ENCODE data around the gene ZNF205.
"Not testable (repeated sequence)": the region's sequence is repeated elsewhere in the genome, so short reads cannot be mapped to it uniquely, and the experiment has no call there.

DNA sequence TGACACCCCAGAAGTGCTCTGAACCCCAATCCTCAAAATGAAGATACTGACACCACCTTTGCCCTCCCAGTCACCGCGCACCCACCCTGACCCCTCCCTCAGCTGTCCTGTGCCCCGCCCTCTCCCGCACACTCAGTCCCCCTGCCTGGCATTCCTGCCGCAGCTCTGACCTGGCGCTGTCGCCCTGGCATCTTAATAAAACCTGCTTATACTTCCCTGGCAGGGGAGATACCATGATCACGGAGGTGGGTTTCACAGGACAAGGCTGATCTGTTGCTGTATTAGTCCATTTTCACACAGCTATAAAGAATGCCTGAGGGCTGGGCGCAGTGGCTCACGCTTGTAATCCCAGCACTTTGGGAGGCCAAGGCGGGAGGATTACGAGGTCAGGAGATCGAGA is 30.4 kb upstream of the ZNF205 start:
- TF ChIP-seq, protein P1, sequence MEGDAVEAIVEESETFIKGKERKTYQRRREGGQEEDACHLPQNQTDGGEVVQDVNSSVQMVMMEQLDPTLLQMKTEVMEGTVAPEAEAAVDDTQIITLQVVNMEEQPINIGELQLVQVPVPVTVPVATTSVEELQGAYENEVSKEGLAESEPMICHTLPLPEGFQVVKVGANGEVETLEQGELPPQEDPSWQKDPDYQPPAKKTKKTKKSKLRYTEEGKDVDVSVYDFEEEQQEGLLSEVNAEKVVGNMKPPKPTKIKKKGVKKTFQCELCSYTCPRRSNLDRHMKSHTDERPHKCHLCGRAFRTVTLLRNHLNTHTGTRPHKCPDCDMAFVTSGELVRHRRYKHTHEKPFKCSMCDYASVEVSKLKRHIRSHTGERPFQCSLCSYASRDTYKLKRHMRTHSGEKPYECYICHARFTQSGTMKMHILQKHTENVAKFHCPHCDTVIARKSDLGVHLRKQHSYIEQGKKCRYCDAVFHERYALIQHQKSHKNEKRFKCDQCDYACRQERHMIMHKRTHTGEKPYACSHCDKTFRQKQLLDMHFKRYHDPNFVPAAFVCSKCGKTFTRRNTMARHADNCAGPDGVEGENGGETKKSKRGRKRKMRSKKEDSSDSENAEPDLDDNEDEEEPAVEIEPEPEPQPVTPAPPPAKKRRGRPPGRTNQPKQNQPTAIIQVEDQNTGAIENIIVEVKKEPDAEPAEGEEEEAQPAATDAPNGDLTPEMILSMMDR (conservative IDR thresholded peaks at IDR 0.05; ENCODE audit: low read depth, low read length) = not testable (repeated sequence)
- TF ChIP-seq EZH2phosphoT487 (IDR thresholded peaks at IDR 0.05; ENCODE audit: borderline replicate concordance, low read length); EZH2 (IDR thresholded peaks at IDR 0.05; ENCODE audit: low read length, unreplicated experiment): not testable (repeated sequence)
